K562 (cell line): ENCODE measurements around the gene NOX5. TPM values are rescaled to one million over a fixed set of nuclear protein-coding genes. Genes with fewer than 3 reads are reported as not detected.

Experiments
- ATAC-seq: fragments of 200-7000 bp; cut with Tn5 transposase; 3 replicates; pipeline ENCODE4 v1.9.1; 2020; ENCODE audit warnings: moderate library complexity
- BruUV-seq: library from RNA; stranded (reverse); fragments of 400-500 nt; replicated peaks from 2 replicates; lab custom pipeline; 2021; lab: Mats Ljungman, UMichigan
- CTCF ChIA-PET: fragments of 300-600 bp; formaldehyde crosslinking; extraction: SDS; loops from one replicate; lab custom pipeline; 2021; ENCODE audit warnings: low intra/inter-chr PET ratio; lab: Yijun Ruan, JAX
- POLR2A ChIA-PET: fragments of 300-600, 350-650 bp; sonication (Branson Sonifier 250); formaldehyde crosslinking; extraction: SDS; loops from one replicate; lab custom pipeline; 2021; ENCODE audit warnings: antibody characterized with exemption, inconsistent platforms; lab: Yijun Ruan, JAX
- DNase-seq, 4 experiments: peaks; one replicate each; pipeline versions ENCODE4 v3.0.0 to v3.0.0-alpha.2; 2011 to 2018; ENCODE audit warnings: low spot score in 3 of 4, mixed read lengths in 3 of 4; ENCODE audit errors: extremely low read depth in 1 of 4
- FAIRE-seq: peaks from 2 replicates; lab custom pipeline; 2011; peaks lifted over from hg19 to GRCh38; lab: Jason Lieb, UNC
- H2AFZ ChIP-seq: 2 replicates; pipeline ENCODE4 v1.6.0; 2011; ENCODE audit warnings: low read depth, low read length, control low read depth, inconsistent platforms
- H3K27ac ChIP-seq: fragments of 200-600 bp; 3 replicates; pipeline ENCODE4 v1.8.0; 2011; ENCODE audit warnings: low read depth, mild to moderate bottlenecking, control low read depth, inconsistent platforms, low read length, moderate library complexity, mixed read lengths; ENCODE audit errors: extremely low read depth
- H3K27me3 ChIP-seq, 2 experiments: fragments of 300-600 bp in 1 of 2; 2 replicates in 1 of 2; 3 replicates in 1 of 2; pipeline versions ENCODE4 v1.6.0 to v1.8.0; 2011; ENCODE audit warnings: inconsistent platforms in 2 of 2, low read length in 2 of 2, mild to moderate bottlenecking in 1 of 2, mixed read lengths in 1 of 2, moderate library complexity in 1 of 2; ENCODE audit not compliant: control insufficient read depth in 2 of 2, insufficient read depth in 2 of 2
- H3K36me3 ChIP-seq: fragments of 300-600 bp; 3 replicates; pipeline ENCODE4 v1.8.0; 2011; ENCODE audit warnings: mild to moderate bottlenecking, low read length, inconsistent platforms; ENCODE audit not compliant: control insufficient read depth, insufficient read depth
- H3K4me1 ChIP-seq, 2 experiments: fragments of 200-600 bp in 1 of 2; replicated peaks in 1 of 2; 2 replicates in 1 of 2; 3 replicates in 1 of 2; pipeline versions ENCODE4 v1.5.1 to v1.8.0; 2011; ENCODE audit warnings: inconsistent platforms in 2 of 2, low read length in 2 of 2, mild to moderate bottlenecking in 1 of 2, mixed read lengths in 1 of 2, moderate library complexity in 1 of 2; ENCODE audit not compliant: control insufficient read depth in 2 of 2, insufficient read depth in 2 of 2
- H3K4me2 ChIP-seq: 2 replicates; pipeline ENCODE4 v1.6.1; 2011; ENCODE audit warnings: low read length, control low read depth, inconsistent platforms, mixed read lengths; ENCODE audit not compliant: insufficient read depth
- H3K4me3 ChIP-seq: fragments of 200-600 bp; sonication (generic), shearing (Covaris generic); 2 replicates; pipeline ENCODE4 v1.5.1; 2016; ENCODE audit warnings: control low read depth, inconsistent platforms
- H3K79me2 ChIP-seq: fragments of 200-600 bp; 3 replicates; pipeline ENCODE4 v1.8.0; 2011; ENCODE audit warnings: low read length, inconsistent platforms; ENCODE audit not compliant: control insufficient read depth, insufficient read depth
- H3K9ac ChIP-seq, 2 experiments: 2 replicates each; pipeline versions ENCODE4 v1.6.0 to v1.6.1; 2011; ENCODE audit warnings: low read depth in 2 of 2, low read length in 2 of 2, control low read depth in 1 of 2, inconsistent platforms in 1 of 2, mild to moderate bottlenecking in 1 of 2, mixed read lengths in 1 of 2; ENCODE audit not compliant: insufficient read depth in 1 of 2
- H3K9me1 ChIP-seq: one replicate; pipeline ENCODE4 v1.6.0; 2011; ENCODE audit warnings: inconsistent platforms, mild to moderate bottlenecking, low read length, moderate library complexity; ENCODE audit not compliant: control insufficient read depth, insufficient read depth
- H3K9me3 ChIP-seq: replicated peaks from 2 replicates; pipeline ENCODE4 v1.5.1; 2011; ENCODE audit warnings: low read depth, low read length, inconsistent platforms; ENCODE audit not compliant: control insufficient read depth, insufficient read depth
- H4K20me1 ChIP-seq: replicated peaks from 2 replicates; pipeline ENCODE4 v1.6.1; 2011; ENCODE audit warnings: low read length, inconsistent platforms, mixed read lengths; ENCODE audit not compliant: control insufficient read depth, insufficient read depth
- IFI16 ChIP-seq: fragments of 250-450 bp; sonication (Bioruptor Pico); IDR thresholded peaks from 2 replicates; pipeline ENCODE4 v2.1.2; 2022; ENCODE audit warnings: mild to moderate bottlenecking, inconsistent platforms
- MAFF ChIP-seq: IDR thresholded peaks from 2 replicates; pipeline ENCODE4 v1.6.1; 2012; ENCODE audit warnings: low read length, improper control_type of control experiment
- NONO ChIP-seq, 2 experiments: fragments of 200-400 bp in 1 of 2; fragments of 450-650 bp in 1 of 2; formaldehyde crosslinking in 1 of 2; IDR thresholded peaks; 2 replicates each; pipeline ENCODE4 v1.6.1; 2017; ENCODE audit warnings: low read depth in 2 of 2, mild to moderate bottlenecking in 2 of 2, moderate library complexity in 2 of 2, low read length in 1 of 2
- TCF7L2 ChIP-seq: fragments of 150-350 bp; IDR thresholded peaks from 2 replicates; pipeline ENCODE4 v1.6.1; 2016; ENCODE audit warnings: low read depth, mild to moderate bottlenecking, low read length, moderate library complexity
- ZNF23 ChIP-seq: fragments of 250-450 bp; sonication (Bioruptor Pico); IDR thresholded peaks from 2 replicates; pipeline ENCODE4 v1.4.0; 2020; ENCODE audit warnings: mild to moderate bottlenecking
- ZNF239 ChIP-seq: fragments of 250-450 bp; sonication (Bioruptor Pico); IDR thresholded peaks from 2 replicates; pipeline ENCODE4 v1.4.0; 2020; ENCODE audit warnings: mild to moderate bottlenecking
- WGBS: fragments of 100-300 bp; shearing (Covaris generic); methylation state at CpG from one replicate; pipeline ENCODE4 v1.1.6; 2016; ENCODE audit warnings: low coverage, mixed read lengths; ENCODE audit not compliant: insufficient coverage; ENCODE audit errors: missing lambda C conversion rate; 5-methylcytosine and 5-hydroxymethylcytosine counted together
- in situ Hi-C: fragments of 300-500 bp; cut with MboI; formaldehyde crosslinking; loops from 4 replicates; pipeline ENCODE4 v1.15.0; 2018; ENCODE audit warnings: inconsistent platforms, mixed read lengths
- intact Hi-C: fragments of 100-400 bp; cut with micrococcal nuclease; formaldehyde crosslinking; loops from 2 replicates; pipeline ENCODE4 v1.14.2; 2022
- polyA plus RNA-seq, 8 experiments: library from polyadenylated mRNA; depleted of rRNA in 4 of 8; stranded (reverse) in 5 of 8; unstranded in 3 of 8; fragments of >200 nt; fragmentation: Nextera tagmentation in 2 of 8; fragmentation: Illumina TruSeq in 1 of 8; extraction: Ambion mirVana in 2 of 8; extraction: Trizol in 1 of 8; gene quantifications; 2 replicates each; pipeline versions ENCODE4 v1.2.1 to v1.2.3, GENCODE V29; 2011 to 2014; ENCODE audit warnings: inconsistent platforms in 1 of 8, missing spikeins in 1 of 8
- total RNA-seq, 7 experiments: library from RNA; depleted of rRNA in 6 of 7; stranded (reverse); fragments of >200 nt in 6 of 7; fragmentation: Illumina TruSeq in 2 of 7; extraction: Trizol in 2 of 7; gene quantifications; 2 replicates each; pipeline versions ENCODE4 v1.2.1 to v1.2.3, GENCODE V29; 2011 to 2021; ENCODE audit warnings: low replicate concordance in 1 of 7
- TF ChIP-seq, protein P1 (sequence below), 2 experiments: fragments of 450-650 bp; IDR thresholded peaks; 2 replicates each; pipeline ENCODE4 v1.6.1; 2018; ENCODE audit warnings: mild to moderate bottlenecking in 2 of 2, low read depth in 1 of 2; ENCODE audit not compliant: partially characterized antibody in 2 of 2
- TF ChIP-seq, protein P2 (sequence below): sonication (generic); formaldehyde crosslinking; IDR thresholded peaks from 2 replicates; pipeline ENCODE4 v1.8.0; 2022; ENCODE audit warnings: mild to moderate bottlenecking, low read depth, missing genetic modification reagents
- TF ChIP-seq, protein P3 (sequence below): fragments of 250-450 bp; sonication (Bioruptor Pico); IDR thresholded peaks from 2 replicates; pipeline ENCODE4 v1.4.0; 2020; ENCODE audit warnings: mild to moderate bottlenecking, moderate library complexity
- TF ChIP-seq, protein P4 (sequence below): fragments of 250-450 bp; sonication (Bioruptor Pico); IDR thresholded peaks from 2 replicates; pipeline ENCODE4 v1.8.0; 2021; ENCODE audit warnings: borderline replicate concordance, mild to moderate bottlenecking, moderate library complexity; ENCODE audit not compliant: poor library complexity, severe bottlenecking

NOX5 gene
- total and polyA plus RNA-seq, 9 of the 15 experiments (the other 6 are each of a cell fraction or from before 2014, with no cell fraction given): 0.01 TPM; not detected in 8

DNA sequence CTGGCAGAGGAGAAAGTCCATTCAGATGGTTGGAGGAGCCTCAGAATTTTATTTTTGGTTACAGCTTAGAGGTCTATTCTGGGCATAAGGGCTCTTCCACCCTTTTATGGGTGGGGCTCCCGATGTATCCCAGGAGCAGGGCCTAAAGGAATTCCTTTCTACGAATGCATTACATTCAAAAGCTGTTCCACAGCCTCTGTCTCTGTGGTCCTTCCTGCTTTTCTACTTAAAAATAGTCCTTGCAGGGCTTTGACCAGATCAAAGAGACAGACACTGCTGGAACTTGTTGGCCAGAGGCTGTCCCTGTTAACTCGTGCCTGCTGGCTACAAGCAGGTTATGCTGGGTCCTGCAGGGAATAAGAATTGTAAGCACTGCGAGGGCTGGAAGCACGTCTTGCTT, 14.4 kb upstream of the NOX5 start:
- Histone ChIP-seq H3K27ac (no peak overlapping the region), H3K36me3 (no peaks in the 10 kb centered on the region), H3K4me3 (no peak overlapping the region), H2AFZ (no peak overlapping the region), H3K9me3 (no peaks in the 10 kb centered on the region), H3K4me2 (no peak overlapping the region), H3K79me2 (no peaks in the 10 kb centered on the region), H3K27me3 (no peaks in the 10 kb centered on the region; a peak in 1 of 5 replicates), H3K9ac (no peak overlapping the region), H3K9me1 (no peaks in the 10 kb centered on the region), H3K4me1 (peaks cover 0 to 5% of the 10 kb centered on the region in 2 experiments; a peak in 3 of 5 replicates)
- in situ Hi-C loops: no loop called here
- DNase-seq: no peak
- CTCF ChIA-PET: no interaction called here
- WGBS: 5% methylated on average over 5 of the region's 5 CpGs
- TF ChIP-seq NONO (IDR thresholded peaks at IDR 0.05; ENCODE audit: low read depth in 2 of 2, low read length in 1 of 2) (no peak), IFI16 (CRISPR knock-in tag) (no peak), ZNF23 (CRISPR knock-in tag) (no peak), TCF7L2 (no peak), MAFF (no peak), ZNF239 (no peak)
- TF ChIP-seq, protein P1, sequence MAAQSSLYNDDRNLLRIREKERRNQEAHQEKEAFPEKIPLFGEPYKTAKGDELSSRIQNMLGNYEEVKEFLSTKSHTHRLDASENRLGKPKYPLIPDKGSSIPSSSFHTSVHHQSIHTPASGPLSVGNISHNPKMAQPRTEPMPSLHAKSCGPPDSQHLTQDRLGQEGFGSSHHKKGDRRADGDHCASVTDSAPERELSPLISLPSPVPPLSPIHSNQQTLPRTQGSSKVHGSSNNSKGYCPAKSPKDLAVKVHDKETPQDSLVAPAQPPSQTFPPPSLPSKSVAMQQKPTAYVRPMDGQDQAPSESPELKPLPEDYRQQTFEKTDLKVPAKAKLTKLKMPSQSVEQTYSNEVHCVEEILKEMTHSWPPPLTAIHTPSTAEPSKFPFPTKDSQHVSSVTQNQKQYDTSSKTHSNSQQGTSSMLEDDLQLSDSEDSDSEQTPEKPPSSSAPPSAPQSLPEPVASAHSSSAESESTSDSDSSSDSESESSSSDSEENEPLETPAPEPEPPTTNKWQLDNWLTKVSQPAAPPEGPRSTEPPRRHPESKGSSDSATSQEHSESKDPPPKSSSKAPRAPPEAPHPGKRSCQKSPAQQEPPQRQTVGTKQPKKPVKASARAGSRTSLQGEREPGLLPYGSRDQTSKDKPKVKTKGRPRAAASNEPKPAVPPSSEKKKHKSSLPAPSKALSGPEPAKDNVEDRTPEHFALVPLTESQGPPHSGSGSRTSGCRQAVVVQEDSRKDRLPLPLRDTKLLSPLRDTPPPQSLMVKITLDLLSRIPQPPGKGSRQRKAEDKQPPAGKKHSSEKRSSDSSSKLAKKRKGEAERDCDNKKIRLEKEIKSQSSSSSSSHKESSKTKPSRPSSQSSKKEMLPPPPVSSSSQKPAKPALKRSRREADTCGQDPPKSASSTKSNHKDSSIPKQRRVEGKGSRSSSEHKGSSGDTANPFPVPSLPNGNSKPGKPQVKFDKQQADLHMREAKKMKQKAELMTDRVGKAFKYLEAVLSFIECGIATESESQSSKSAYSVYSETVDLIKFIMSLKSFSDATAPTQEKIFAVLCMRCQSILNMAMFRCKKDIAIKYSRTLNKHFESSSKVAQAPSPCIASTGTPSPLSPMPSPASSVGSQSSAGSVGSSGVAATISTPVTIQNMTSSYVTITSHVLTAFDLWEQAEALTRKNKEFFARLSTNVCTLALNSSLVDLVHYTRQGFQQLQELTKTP (IDR thresholded peaks at IDR 0.05; ENCODE audit: low read depth in 1 of 2, partially characterized antibody in 2 of 2): no peak
- TF ChIP-seq, protein P2, sequence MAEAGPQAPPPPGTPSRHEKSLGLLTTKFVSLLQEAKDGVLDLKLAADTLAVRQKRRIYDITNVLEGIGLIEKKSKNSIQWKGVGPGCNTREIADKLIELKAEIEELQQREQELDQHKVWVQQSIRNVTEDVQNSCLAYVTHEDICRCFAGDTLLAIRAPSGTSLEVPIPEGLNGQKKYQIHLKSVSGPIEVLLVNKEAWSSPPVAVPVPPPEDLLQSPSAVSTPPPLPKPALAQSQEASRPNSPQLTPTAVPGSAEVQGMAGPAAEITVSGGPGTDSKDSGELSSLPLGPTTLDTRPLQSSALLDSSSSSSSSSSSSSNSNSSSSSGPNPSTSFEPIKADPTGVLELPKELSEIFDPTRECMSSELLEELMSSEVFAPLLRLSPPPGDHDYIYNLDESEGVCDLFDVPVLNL (CRISPR knock-in tag): no peak
- TF ChIP-seq, protein P3, sequence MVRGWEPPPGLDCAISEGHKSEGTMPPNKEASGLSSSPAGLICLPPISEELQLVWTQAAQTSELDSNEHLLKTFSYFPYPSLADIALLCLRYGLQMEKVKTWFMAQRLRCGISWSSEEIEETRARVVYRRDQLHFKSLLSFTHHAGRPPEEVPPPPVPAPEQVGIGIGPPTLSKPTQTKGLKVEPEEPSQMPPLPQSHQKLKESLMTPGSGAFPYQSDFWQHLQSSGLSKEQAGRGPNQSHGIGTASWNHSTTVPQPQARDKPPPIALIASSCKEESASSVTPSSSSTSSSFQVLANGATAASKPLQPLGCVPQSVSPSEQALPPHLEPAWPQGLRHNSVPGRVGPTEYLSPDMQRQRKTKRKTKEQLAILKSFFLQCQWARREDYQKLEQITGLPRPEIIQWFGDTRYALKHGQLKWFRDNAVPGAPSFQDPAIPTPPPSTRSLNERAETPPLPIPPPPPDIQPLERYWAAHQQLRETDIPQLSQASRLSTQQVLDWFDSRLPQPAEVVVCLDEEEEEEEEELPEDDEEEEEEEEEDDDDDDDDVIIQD (CRISPR knock-in tag): no peak
- TF ChIP-seq, protein P4, sequence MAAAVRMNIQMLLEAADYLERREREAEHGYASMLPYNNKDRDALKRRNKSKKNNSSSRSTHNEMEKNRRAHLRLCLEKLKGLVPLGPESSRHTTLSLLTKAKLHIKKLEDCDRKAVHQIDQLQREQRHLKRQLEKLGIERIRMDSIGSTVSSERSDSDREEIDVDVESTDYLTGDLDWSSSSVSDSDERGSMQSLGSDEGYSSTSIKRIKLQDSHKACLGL (CRISPR knock-in tag): no peak
- TF ChIP-seq, all 486 proteins: peak for 0
- no peaks in the 10 kb centered on the region for H4K20me1 ChIP-seq
- intact Hi-C loops: no loop called here
- FAIRE-seq (no peak), ATAC-seq (no peak)
- no TSS peak for BruUV-seq
- POLR2A ChIA-PET: interaction anchor here (0.6 to 1.6 kb wide), 4 partner anchors 9 to 15 kb away, joined by 3 to 6 read pairs (median 3); no protein-coding TSS in a partner anchor
